ENCODE data around the gene NOTUM. TPM values are rescaled to one million over a fixed set of nuclear protein-coding genes. Genes with fewer than 3 reads are reported as not detected.

Gene NOTUM
- total and polyA plus RNA-seq, 12 donors, result 0.07 to 9.7 (median 0.69) TPM; not detected in 3

DNA sequence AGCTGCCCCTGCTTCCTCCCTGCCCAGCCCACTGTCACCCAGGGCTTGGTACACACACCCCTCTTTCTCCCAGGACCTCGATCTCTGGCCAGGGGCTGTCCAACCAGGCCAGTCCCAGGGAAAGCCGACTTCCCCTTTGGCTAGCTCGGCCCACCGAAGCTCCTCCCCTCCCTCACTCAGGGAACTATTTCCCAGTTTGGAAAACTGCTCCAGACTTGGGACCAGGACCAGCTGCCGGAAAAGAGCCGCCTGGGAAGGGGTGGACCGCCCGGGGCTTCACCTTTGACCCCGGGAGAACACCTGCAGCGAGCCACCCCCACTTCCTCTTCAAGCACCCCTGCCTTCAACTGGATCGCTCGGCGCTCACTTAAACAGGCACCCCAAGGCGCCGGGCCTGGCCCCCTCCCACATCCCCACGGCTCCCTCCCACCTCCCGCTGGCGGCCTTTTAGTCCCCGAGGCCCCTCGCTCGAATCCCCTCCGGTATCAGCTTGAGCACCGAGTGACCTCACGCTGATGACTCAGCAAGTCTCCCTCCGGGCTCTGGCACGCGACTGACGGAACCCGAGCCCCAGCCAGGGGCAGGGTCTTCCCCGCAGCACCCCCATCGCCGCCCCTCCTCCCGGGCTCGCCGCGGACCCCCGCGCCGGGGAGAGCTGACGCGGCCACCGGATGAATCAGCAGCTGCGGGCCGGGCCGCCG is 34.4 kb downstream of the NOTUM start:
- DNase-seq, result peak; percentile 72 to 90 (median 85)
- Histone ChIP-seq H3K4me1 (replicated peaks in 1 of 2) (peaks cover 39 to 46% of the 10 kb centered on the region in 2 donors), H3K27me3 (no peaks in the 10 kb centered on the region), H3K36me3 (replicated peaks in 1 of 2) (peaks cover 0 to 12% of the 10 kb centered on the region in 2 donors), H3K27ac (peak overlapping the region; percentile 91 to 99 (median 95)), H3K9me3 (replicated peaks in 1 of 3) (no peaks in the 10 kb centered on the region), H3K4me3 (peak overlapping the region; percentile 37 to 100 (median 78))
- TF ChIP-seq, protein P1, sequence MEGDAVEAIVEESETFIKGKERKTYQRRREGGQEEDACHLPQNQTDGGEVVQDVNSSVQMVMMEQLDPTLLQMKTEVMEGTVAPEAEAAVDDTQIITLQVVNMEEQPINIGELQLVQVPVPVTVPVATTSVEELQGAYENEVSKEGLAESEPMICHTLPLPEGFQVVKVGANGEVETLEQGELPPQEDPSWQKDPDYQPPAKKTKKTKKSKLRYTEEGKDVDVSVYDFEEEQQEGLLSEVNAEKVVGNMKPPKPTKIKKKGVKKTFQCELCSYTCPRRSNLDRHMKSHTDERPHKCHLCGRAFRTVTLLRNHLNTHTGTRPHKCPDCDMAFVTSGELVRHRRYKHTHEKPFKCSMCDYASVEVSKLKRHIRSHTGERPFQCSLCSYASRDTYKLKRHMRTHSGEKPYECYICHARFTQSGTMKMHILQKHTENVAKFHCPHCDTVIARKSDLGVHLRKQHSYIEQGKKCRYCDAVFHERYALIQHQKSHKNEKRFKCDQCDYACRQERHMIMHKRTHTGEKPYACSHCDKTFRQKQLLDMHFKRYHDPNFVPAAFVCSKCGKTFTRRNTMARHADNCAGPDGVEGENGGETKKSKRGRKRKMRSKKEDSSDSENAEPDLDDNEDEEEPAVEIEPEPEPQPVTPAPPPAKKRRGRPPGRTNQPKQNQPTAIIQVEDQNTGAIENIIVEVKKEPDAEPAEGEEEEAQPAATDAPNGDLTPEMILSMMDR (IDR thresholded peaks at IDR 0.05), result peak in 1 of 6 experiments; percentile 8
- TF ChIP-seq POLR2A (IDR thresholded peaks at IDR 0.05), result peak; percentile 32 to 65
- intact Hi-C loops (cut with DNase I), result no loop called here
- 0 to 1% (median 1%) methylated on average over 21 to 46 of the region's 46 CpGs for WGBS, 4 donors

DNA sequence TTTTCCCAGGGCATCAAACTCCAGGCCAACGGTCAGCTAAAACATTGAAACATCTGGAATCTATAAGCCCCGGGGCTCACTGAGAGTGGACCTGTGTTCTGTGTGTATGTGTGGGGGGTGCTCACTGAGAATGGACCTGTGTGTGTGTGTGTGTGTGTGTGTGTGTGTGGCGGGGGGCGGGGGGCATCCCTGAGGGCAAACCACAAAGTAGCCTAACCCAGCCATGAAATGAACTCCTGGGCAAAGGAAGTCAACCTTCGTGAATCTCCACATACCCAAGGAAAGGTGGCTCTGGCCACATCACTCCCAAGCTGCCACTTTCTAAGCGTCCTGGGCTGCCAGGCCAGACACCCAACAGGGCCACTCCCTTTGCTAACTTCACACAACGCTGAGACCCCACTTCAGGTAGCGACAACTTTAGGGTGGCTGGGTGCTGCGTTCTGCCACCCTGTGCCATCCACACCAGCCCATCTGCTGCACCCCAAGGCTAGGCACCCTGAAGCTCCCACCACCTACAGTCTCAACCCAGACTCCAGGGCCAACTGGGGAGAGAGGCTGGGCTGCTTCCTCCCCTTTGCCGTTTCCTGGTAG is 35.0 kb downstream of the NOTUM start:
- H3K36me3 ChIP-seq (replicated peaks in 1 of 2), result peaks cover 0 to 14% of the 10 kb centered on the region in 2 donors
- peak overlapping the region in 2 of 4 donors; percentile 89 to 100 for H3K4me3 ChIP-seq
- 52 to 58% (median 57%) methylated on average over 6 to 10 of the region's 10 CpGs for WGBS, 4 donors
- DNase-seq, result no peak
- no peaks in the 10 kb centered on the region for H3K9me3 ChIP-seq (replicated peaks in 1 of 3)
- peak overlapping the region; percentile 91 to 99 (median 95) for H3K27ac ChIP-seq
- H3K4me1 ChIP-seq (replicated peaks in 1 of 2), result peaks cover 39 to 47% of the 10 kb centered on the region in 2 donors
- intact Hi-C loops (cut with DNase I), result no loop called here
- H3K27me3 ChIP-seq, result no peaks in the 10 kb centered on the region
- no peak for TF ChIP-seq POLR2A (IDR thresholded peaks at IDR 0.05)
- TF ChIP-seq, protein P1 (IDR thresholded peaks at IDR 0.05), result no peak

DNA sequence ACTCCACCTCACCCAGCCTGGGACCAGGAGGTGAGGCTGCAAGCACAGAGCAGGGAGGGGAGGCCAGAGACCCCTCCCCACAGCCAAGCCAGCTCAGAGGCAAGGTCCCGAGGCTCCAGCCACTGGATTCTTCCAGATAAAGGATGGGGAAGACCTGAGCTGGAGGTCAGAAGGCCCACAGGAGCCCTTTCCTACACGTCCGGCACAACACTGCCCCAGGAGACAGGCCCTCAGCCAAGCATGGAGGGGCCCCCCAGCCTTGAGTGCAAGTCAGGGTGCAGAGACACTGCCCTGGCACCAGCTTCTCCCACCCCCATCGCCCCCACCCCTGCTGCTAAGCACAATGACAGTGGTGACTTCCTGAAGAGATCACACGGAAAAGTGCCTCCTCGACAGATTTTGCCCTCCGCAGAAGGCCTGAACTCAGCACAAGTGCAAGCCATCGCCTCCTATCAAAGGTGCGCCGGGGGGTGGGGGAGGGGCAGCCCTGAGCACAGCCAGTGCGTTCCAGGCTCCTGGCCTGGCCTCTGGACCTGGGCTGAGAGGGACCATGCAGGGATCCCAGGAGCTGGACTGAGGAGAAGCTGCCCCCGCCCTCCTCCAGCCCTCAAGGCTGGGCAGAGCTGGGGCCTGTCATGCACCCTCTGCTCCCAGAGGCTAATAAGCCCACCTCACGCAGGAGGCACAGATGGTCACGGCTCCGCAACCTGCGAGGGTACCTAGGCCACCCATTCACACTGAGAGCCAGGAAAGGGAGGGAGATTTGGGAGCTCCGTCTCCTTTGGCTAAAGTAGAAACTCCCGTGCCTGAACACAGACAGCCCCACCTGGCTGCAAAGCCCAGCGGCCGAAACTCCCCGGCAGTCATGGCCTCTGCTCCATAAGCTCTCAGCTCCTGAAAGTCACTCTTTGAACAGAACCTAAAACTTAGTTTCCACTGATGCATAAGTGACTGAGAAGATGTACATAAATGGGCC is 36.1 kb downstream of the NOTUM start:
- Histone ChIP-seq H3K36me3 (replicated peaks in 1 of 2) (peaks cover 0 to 17% of the 10 kb centered on the region in 2 donors), H3K27me3 (no peaks in the 10 kb centered on the region), H3K9me3 (replicated peaks in 1 of 3) (no peaks in the 10 kb centered on the region), H3K4me3 (no peak overlapping the region), H3K4me1 (replicated peaks in 1 of 2) (peaks cover 39 to 53% of the 10 kb centered on the region in 2 donors), H3K27ac (peak overlapping the region; percentile 21 to 85 (median 63))
- intact Hi-C loops (cut with DNase I), result no loop called here
- 53 to 75% (median 66%) methylated on average over 3 to 21 of the region's 21 CpGs for WGBS, 4 donors
- no peak for TF ChIP-seq POLR2A (IDR thresholded peaks at IDR 0.05)
- TF ChIP-seq, protein P1 (IDR thresholded peaks at IDR 0.05), result no peak
- peak in 1 of 7 donors; percentile 23 for DNase-seq
